Memory B cell (primary cell): ENCODE results near the gene UAP1L1.

Experiments used
- ATAC-seq: fragments of 150-1000 bp; cut with Tn5 transposase; 2 replicates; pipeline ENCODE4 v1.10.0; 2021; ENCODE audit warnings: low read depth, mild to moderate bottlenecking, moderate library complexity
- DNase-seq, 2 donors: peaks; one replicate each; pipeline ENCODE4 v3.0.0; 2022; ENCODE audit warnings: low spot score in 2 of 2
- H3K27ac Mint-ChIP-seq: one replicate; pipeline ENCODE4 v1.8.0; 2022; ENCODE audit warnings: mild to moderate bottlenecking, moderate library complexity, mixed read lengths
- H3K27me3 Mint-ChIP-seq: one replicate; pipeline ENCODE4 v1.8.0; 2022; ENCODE audit warnings: mixed read lengths
- H3K36me3 Mint-ChIP-seq: one replicate; pipeline ENCODE4 v1.8.0; 2022; ENCODE audit warnings: mild to moderate bottlenecking, mixed read lengths
- H3K4me1 Mint-ChIP-seq: one replicate; pipeline ENCODE4 v1.8.0; 2022; ENCODE audit warnings: mixed read lengths
- H3K4me3 Mint-ChIP-seq: one replicate; pipeline ENCODE4 v1.8.0; 2022; ENCODE audit warnings: mild to moderate bottlenecking, moderate library complexity, mixed read lengths
- H3K9me3 Mint-ChIP-seq: one replicate; pipeline ENCODE4 v1.8.0; 2022; ENCODE audit warnings: mixed read lengths

The UAP1L1 gene

DNA sequence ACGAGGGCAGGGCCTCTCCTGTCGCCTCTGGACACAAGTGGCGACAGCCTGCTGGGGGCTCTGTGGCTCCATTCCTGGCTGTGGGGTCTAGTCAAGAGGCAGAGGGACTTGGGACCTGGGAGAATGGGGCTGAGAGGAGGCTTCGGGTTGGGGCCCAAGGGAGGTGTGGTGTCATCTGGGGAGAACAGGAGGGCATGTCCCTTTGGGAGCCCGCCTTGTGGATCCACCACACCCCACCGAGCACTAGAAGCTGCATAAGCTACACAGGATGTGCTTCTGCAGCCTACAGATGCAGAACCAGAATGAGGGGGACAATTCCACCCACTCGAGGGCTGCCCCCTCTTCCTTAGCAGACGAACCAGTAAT is 5.6 kb downstream of the UAP1L1 start:
- Mint-ChIP-seq H3K27ac (no peak overlapping the region), H3K9me3 (no peaks in the 10 kb centered on the region), H3K36me3 (peaks cover 3% of the 10 kb centered on the region), H3K4me3 (no peak overlapping the region), H3K27me3 (no peaks in the 10 kb centered on the region), H3K4me1 (peaks cover 15% of the 10 kb centered on the region)
- DNase-seq (no peak), ATAC-seq (no peak)

DNA sequence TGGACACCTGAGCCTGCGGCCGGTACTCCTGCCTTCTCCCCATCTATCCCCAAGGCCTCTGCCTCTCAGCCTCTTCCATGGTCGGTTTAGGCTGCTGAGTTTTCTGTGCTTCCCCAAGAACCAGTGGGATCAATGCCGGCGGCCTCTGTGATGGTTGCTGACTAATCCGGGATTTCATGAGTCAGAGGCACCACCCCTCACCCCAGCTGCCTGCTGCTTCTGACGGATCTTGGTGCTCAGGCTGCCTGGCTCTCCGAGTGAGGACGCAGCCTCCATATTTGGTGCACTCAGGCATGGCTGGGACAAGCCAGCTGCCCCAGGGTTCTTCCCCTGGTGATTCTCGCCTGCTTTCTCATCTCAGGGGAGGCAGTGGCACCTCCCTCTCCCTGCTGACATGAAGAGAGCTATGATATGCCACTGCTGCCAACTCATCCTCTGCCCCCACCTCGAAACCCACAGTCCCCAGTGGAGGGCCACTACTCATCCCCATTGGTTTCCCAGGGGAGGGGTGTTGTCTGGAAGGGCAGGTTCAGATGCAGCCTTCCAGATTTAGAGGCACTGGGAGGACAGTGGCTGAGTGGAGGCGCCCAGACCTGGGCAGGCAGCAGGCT is 6.2 kb downstream of the UAP1L1 start:
- DNase-seq, result no peak
- peaks cover 3% of the 10 kb centered on the region for H3K36me3 Mint-ChIP-seq
- no peak overlapping the region for H3K27ac Mint-ChIP-seq
- no peak overlapping the region for H3K4me3 Mint-ChIP-seq
- H3K9me3 Mint-ChIP-seq, result no peaks in the 10 kb centered on the region
- no peak for ATAC-seq
- H3K4me1 Mint-ChIP-seq, result peaks cover 20% of the 10 kb centered on the region
- no peaks in the 10 kb centered on the region for H3K27me3 Mint-ChIP-seq

DNA sequence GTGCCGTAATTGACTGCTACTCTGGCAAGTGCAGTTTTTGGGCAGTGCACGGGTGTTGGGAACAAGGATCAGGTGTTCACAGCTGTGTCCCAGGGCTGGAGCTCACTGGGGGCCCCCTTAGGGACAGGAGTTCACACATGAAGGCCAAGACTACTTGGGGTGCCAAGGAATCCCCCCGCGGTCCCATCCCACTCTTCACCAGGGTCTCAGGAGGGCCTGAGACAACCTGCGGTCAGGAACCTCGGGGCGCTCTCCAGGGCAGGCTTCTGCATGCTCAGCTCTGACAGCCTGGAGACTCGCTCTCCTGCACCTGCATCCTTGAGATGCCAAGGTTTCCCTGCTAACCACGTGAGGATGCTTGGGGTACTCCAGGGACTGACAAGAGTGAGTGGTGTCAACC is 7.2 kb downstream of the UAP1L1 start:
- ATAC-seq (no peak), DNase-seq (no peak)
- H3K4me1 Mint-ChIP-seq, result peaks cover 28% of the 10 kb centered on the region
- no peak overlapping the region for H3K27ac Mint-ChIP-seq
- peaks cover 8% of the 10 kb centered on the region for H3K36me3 Mint-ChIP-seq
- no peaks in the 10 kb centered on the region for H3K27me3 Mint-ChIP-seq
- H3K4me3 Mint-ChIP-seq, result no peak overlapping the region
- H3K9me3 Mint-ChIP-seq, result no peaks in the 10 kb centered on the region

DNA sequence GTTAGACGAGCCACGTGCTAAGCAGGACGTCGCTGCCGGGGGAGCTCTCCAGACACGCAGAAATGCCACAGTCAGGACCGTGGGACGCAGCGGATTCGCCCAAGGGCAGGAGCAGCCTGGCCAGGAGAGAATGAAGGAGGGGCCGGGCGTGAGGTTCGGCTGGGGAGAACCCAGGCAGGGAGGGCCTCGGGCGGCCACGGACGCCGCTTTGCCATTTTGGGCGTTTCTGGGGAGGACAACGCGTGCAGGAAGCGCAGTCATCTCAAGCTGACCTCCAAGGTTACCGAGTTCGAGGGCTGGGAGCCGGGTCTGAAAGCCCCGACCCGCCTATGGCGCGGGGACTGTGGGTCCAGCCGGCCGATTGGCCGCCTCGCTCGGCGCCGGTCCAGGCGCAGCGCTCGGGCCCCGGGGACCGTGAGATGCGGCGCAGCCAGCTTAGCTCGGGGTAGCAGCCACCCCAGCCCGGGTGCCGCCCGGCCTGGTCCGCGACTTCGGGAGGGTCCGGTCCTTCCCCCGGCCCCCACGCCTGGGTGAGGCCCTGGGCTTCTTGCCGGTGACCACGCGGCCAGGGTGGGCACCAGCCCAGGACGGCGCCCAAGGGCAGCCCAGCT is 8.7 kb downstream of the UAP1L1 start:
- Mint-ChIP-seq H3K4me1 (peaks cover 29% of the 10 kb centered on the region), H3K36me3 (peaks cover 6% of the 10 kb centered on the region), H3K27me3 (no peaks in the 10 kb centered on the region), H3K27ac (peak overlapping the region; percentile 88), H3K9me3 (no peaks in the 10 kb centered on the region), H3K4me3 (peak overlapping the region; percentile 91)
- DNase-seq, result no peak
- ATAC-seq, result peak; percentile 2

DNA sequence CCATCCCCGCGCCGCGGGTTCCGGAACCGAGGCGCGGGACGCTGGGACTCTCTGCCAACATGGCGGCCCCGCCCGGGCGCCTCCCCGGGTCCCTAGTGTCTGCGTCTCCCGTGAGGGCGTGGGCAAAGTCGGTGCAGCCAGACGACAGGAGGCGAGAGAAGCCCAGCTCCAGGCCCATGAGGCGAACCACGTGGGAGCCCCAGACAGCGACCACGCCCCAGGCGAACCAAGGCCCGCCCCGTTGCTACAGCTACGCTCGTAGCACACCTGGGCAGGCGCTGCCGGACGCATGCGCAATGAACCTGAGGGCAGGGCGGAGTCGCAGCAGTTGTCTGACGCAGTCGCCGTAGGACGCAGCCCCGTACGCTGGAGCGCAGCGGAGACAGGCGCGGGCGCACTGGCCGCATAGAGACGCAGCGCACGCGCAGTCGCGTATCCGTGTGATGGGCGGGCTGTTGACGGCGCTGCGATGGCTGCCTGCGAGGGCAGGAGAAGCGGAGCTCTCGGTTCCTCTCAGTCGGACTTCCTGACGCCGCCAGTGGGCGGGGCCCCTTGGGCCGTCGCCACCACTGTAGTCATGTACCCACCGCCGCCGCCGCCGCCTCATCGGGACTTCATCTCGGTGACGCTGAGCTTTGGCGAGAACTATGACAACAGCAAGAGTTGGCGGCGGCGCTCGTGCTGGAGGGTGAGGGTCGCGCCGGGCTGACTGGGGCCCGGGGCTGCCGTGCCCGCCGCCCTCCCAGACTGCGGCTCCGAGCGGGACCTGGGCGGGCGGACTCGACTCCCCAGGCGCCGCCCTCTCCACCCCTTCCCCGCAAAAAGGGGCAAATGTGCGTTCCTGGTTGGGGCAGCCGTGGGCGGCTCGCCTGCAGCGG is 9.5 kb downstream of the UAP1L1 start, which contains the start of gene MAN1B1:
Gene MAN1B1 (plus strand): TSS at position 455 of the 878 bp plus-strand sequence. CDS start 15 bp downstream, at position 470.
- peaks cover 31% of the 10 kb centered on the region for H3K4me1 Mint-ChIP-seq

DNA sequence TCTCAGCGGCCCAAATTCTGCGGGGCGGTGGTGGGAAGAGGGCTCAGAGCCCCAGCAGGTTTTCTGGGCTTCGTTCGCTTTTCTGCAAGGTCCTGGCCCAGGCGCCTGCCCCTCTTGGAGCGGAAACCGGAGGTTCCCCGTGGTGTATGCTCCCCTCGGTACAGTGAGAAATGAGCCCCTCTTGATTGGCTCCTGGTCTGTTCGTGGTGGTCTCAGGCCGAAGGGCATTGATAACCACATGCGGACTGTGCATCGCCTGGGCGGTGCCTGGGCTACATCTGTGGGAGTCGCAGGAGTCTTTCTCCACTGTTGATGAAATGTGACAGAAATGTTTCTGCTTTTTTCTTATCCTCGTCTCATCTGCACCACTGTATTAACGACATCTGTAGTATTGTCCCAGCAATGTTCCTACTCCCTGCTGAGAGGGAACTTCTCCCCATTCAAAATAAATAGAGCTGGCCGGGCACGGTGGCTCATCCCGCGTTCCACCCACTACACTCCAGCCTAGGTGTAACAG is 10.2 kb downstream of the UAP1L1 start:
- peaks cover 31% of the 10 kb centered on the region for H3K4me1 Mint-ChIP-seq
- no peaks in the 10 kb centered on the region for H3K27me3 Mint-ChIP-seq
- ATAC-seq (no peak), DNase-seq (no peak)
- peaks cover 11% of the 10 kb centered on the region for H3K36me3 Mint-ChIP-seq
- peak overlapping the region; percentile 86 for H3K4me3 Mint-ChIP-seq
- peak overlapping the region; percentile 84 for H3K27ac Mint-ChIP-seq
- no peaks in the 10 kb centered on the region for H3K9me3 Mint-ChIP-seq

More for the DNA sequence above, 9.5 kb downstream of the UAP1L1 start, which contains the start of gene MAN1B1:
- H3K27ac Mint-ChIP-seq, result peak within 1 kb of the TSS; percentile 88
- peak within 1 kb of the TSS; percentile 91 for H3K4me3 Mint-ChIP-seq
- H3K9me3 Mint-ChIP-seq, result no peaks in the 10 kb centered on the region
- ATAC-seq (peak; percentile 76), DNase-seq (peak; percentile 95 to 98)
- H3K27me3 Mint-ChIP-seq, result no peaks in the 10 kb centered on the region
- H3K36me3 Mint-ChIP-seq, result peaks cover 9% of the 10 kb centered on the region

DNA sequence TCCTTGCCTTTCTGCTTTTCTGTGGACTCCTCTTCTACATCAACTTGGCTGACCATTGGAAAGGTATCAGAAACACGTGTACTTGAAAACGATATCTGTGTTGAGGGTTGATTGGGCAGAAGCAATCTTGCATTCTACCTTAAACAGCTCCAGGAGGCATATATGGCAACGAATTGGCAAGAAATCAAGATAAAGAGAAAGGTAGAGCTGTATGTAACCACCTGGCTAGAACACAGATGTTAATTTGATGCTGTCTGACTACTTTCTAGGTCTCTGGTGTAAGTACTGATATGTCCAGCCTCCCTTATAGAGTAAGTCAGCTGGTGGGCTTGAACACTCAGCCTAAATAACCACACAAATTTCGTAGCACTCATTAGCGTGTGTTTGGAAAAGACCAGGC is 10.8 kb downstream of the UAP1L1 start:
- H3K9me3 Mint-ChIP-seq, result no peaks in the 10 kb centered on the region
- no peaks in the 10 kb centered on the region for H3K27me3 Mint-ChIP-seq
- no peak for ATAC-seq
- no peak for DNase-seq
- H3K4me1 Mint-ChIP-seq, result peaks cover 31% of the 10 kb centered on the region
- peaks cover 11% of the 10 kb centered on the region for H3K36me3 Mint-ChIP-seq
- peak overlapping the region; percentile 86 for H3K4me3 Mint-ChIP-seq
- peak overlapping the region; percentile 84 for H3K27ac Mint-ChIP-seq

DNA sequence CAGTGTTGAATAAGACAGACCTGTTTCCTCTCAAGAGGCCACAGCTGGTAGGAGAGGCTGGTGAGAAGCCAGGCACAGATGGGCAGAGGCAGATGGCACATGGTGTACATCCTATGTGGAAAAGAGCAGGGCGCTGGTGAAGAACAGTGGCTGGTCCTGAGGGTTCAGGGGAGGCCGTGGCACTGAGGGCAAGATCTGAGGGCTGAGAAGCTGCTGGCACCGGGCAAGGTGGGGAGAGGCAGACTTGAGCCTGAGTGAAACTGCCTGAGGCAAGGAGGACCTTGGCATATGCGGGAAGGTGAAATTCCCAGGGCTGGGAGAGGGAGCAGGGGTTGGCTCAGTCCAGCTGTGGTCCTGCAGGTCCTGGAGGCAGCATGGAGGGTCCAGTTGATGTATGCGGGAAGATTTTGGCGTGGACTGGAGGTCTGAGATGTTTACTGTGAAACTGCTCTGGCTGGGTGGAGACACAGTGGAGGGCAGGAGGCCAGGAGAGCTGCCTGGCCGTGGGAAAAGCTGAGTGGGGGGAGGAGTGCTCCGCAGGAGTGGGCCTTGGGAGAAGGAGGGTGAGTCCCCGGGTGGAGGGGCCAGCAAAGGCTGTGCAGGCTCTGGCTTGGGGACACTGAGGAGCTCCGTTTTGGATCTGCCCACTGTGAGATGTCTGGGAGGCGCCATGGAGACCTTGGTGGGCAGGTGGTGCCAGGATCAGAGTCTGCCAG is 12.1 kb downstream of the UAP1L1 start:
- Mint-ChIP-seq H3K36me3 (peaks cover 13% of the 10 kb centered on the region), H3K4me1 (peaks cover 30% of the 10 kb centered on the region), H3K27ac (peak overlapping the region; percentile 2), H3K4me3 (no peak overlapping the region), H3K27me3 (no peaks in the 10 kb centered on the region), H3K9me3 (no peaks in the 10 kb centered on the region)
- no peak for ATAC-seq
- no peak for DNase-seq

DNA sequence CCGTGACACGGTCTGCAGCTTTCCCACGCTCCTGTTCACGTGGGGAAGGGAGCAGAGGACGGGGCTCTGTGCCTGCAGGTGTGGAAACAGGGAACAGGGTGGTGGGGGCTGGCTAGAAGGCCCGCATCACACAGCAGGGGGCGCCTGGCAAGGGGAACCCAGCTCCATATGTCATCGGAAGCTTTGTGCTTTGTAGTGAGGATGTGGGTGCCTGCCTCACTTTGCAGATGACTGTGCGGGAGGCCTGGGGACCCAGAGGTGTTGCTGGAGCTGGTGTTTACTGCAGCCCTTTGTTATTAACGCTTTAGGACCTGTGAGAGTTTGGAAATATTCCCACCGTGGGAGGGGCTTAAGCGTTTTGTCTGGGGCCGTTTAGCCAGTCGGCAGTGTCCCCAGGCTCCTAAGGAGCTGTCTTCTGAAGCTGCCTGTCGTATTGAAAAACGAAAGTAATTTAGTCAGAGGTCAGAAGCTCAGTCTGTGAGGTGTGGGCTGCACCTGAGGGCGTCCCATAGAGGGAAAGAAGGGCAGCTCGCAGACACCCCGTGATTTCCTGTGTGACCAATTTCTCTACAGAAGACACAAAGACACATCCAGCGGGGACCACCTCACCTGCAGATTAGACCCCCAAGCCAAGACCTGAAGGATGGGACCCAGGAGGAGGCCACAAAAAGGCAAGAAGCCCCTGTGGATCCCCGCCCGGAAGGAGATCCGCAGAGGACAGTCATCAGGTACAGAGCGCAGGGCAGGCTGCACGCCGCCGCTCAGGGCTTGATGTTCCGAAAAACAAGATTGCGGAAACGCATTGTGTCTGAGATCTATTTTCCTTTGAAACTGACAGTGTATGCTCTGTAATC is 18.6 kb downstream of the UAP1L1 start:
- no peaks in the 10 kb centered on the region for H3K9me3 Mint-ChIP-seq
- peak overlapping the region; percentile 83 for H3K4me3 Mint-ChIP-seq
- ATAC-seq, result peak; percentile 99
- DNase-seq, result peak in 1 of 2 donors; percentile 63
- H3K27ac Mint-ChIP-seq, result peak overlapping the region; percentile 74
- peaks cover 14% of the 10 kb centered on the region for H3K4me1 Mint-ChIP-seq
- peaks cover 26% of the 10 kb centered on the region for H3K36me3 Mint-ChIP-seq
- no peaks in the 10 kb centered on the region for H3K27me3 Mint-ChIP-seq

DNA sequence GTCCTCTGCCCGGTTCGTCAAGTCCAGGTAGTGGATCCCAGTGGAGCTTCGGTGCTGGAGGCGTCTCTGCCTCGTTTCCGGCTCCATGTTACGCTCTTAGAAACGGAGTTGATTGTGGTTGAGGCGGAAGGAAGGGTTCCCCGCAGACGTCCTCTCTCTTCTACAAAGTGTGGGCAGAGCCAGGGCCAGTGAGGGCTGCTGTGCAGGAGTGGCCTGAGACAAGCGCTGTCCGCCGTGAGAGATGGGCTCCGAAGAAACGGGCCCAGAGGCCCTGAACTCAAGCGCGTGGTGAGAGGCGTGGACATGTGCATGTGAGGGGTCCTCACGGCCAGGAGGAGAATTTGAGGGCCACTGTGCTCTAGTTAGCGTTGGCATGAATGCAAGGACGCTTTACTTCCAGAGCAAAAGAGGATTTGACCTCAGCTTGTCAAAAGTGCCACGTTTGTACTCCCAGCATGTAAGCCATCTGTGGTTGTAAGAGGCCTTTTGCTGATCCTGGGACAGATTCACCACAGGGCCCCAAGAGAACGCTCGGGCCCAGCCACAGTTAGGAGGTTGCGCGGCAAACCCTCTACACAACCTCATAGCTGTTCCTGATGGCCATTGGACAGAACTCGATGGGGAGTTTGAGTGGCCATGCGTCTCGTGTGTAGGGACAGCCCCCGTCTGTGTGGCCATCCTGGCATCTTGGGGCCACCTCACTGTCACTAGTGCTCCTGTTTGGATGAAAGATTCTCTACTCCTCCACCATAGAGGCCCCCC is 19.6 kb downstream of the UAP1L1 start:
- Mint-ChIP-seq H3K4me1 (peaks cover 12% of the 10 kb centered on the region), H3K27ac (no peak overlapping the region), H3K36me3 (peaks cover 24% of the 10 kb centered on the region), H3K4me3 (no peak overlapping the region), H3K27me3 (no peaks in the 10 kb centered on the region), H3K9me3 (no peaks in the 10 kb centered on the region)
- ATAC-seq (no peak), DNase-seq (no peak)

DNA sequence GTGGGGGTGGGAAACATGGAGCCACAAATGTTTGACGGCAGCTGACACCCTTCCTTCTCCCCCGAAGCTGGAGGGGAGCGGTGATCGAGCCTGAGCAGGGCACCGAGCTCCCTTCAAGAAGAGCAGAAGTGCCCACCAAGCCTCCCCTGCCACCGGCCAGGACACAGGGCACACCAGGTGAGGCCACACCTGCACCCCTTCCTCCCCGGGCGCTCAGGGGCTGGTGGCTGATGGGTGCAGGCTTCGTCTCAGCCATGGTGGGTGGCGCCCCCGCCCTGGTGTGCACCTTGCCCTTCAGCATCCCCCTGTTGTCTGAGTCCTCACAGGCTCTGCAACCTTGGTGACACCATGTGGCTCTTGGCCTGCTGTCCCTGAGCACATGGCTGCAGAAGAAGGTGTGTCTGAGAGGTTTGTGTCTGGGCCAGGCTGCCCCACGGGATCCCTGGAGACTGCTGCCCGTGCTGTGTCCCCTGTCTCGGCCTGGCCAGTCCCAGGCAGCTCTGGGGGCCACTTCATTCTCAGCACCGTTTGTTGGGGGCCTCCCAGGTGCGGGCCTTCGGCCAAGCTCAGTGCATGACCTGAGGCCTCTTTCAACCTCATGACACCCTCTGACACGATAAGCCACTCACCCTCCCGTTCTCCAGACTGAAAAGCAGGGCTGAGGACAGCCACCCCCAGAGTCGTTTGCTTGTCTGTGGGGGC is 20.6 kb downstream of the UAP1L1 start:
- DNase-seq (no peak), ATAC-seq (no peak)
- Mint-ChIP-seq H3K27ac (no peak overlapping the region), H3K4me3 (no peak overlapping the region), H3K27me3 (no peaks in the 10 kb centered on the region), H3K9me3 (no peaks in the 10 kb centered on the region), H3K36me3 (peaks cover 21% of the 10 kb centered on the region), H3K4me1 (peaks cover 12% of the 10 kb centered on the region)

DNA sequence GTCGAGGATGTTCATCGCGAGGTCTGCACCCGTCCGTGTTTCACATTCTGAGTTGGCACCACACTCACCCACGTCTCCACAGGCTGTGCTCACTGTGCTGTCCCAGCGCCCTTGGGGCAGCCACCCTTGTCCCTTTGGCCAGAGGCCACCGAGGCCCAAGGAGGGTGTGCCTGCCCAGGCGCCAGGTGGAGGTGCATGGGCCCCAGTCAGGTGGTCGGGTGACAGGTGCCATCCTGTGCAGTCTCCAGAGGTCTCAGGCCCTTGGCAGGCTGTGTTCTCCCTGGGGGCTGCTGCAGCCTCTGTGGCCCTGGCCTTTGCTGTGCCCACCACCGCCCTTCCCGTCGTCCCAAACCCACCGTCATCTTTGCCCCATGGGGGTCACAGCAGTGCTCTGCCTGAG is 21.9 kb downstream of the UAP1L1 start:
- ATAC-seq (no peak), DNase-seq (no peak)
- Mint-ChIP-seq H3K4me3 (no peak overlapping the region), H3K27me3 (no peaks in the 10 kb centered on the region), H3K36me3 (peaks cover 23% of the 10 kb centered on the region), H3K27ac (no peak overlapping the region), H3K9me3 (no peaks in the 10 kb centered on the region), H3K4me1 (peaks cover 10% of the 10 kb centered on the region)
